K562 (cell line): ENCODE measurements around the gene TEX14. TPM values are rescaled to one million over a fixed set of nuclear protein-coding genes. Genes with fewer than 3 reads are reported as not detected.

Experiments
- CHD4 ChIP-seq: fragments of 200-600 bp; sonication (generic); IDR thresholded peaks from 3 replicates; pipeline ENCODE4 v1.6.1; 2012; ENCODE audit warnings: low read depth, mild to moderate bottlenecking, mixed read lengths, low read length, inconsistent platforms; ENCODE audit not compliant: insufficient read depth, insufficient replicate concordance, poor library complexity, severe bottlenecking
- CREBBP ChIP-seq: IDR thresholded peaks from one replicate; pipeline ENCODE4 v1.6.1; 2012; ENCODE audit warnings: low read depth, mild to moderate bottlenecking, control low read depth, inconsistent platforms, low read length
- DLX4 ChIP-seq: fragments of 250-450 bp; sonication (Bioruptor Pico); IDR thresholded peaks from 2 replicates; pipeline ENCODE4 v1.6.1; 2021; ENCODE audit warnings: mild to moderate bottlenecking
- GTF2E2 ChIP-seq: fragments of 200-800 bp; sonication (Bioruptor generic); IDR thresholded peaks from 2 replicates; pipeline ENCODE4 v1.6.1; 2016; ENCODE audit warnings: missing genetic modification characterization, missing compliant biosample characterization
- HLTF ChIP-seq: fragments of 450-650 bp; IDR thresholded peaks from 2 replicates; pipeline ENCODE4 v1.6.1; 2016
- HOXB6 ChIP-seq: fragments of 250-450 bp; sonication (Bioruptor Pico); IDR thresholded peaks from 2 replicates; pipeline ENCODE4 v1.5.1; 2022; ENCODE audit warnings: mild to moderate bottlenecking, borderline replicate concordance
- RUNX1 ChIP-seq: sonication (generic); IDR thresholded peaks from 2 replicates; pipeline ENCODE4 v1.6.1; 2016; ENCODE audit warnings: antibody characterized with exemption, low read depth
- SMAD1 ChIP-seq: fragments of 150-350 bp; IDR thresholded peaks from 2 replicates; pipeline ENCODE4 v1.6.1; 2014; ENCODE audit warnings: low read length, low read depth; ENCODE audit not compliant: partially characterized antibody
- SMARCB1 ChIP-seq: IDR thresholded peaks from 2 replicates; pipeline ENCODE4 v1.6.1; 2011; ENCODE audit warnings: improper control_type of control experiment, low read depth; ENCODE audit not compliant: insufficient read length
- SMARCE1 ChIP-seq: fragments of 450-650 bp; IDR thresholded peaks from 2 replicates; pipeline ENCODE4 v1.7.1; 2016; ENCODE audit warnings: mild to moderate bottlenecking
- TBP ChIP-seq: optimal IDR thresholded peaks from 2 replicates; pipeline ENCODE3; 2011; ENCODE audit warnings: low read depth, low read length, improper control_type of control experiment
- TEAD2 ChIP-seq: fragments of 450-650 bp; IDR thresholded peaks from 2 replicates; pipeline ENCODE4 v1.6.1; 2016; ENCODE audit warnings: missing genetic modification characterization, control low read depth, missing compliant biosample characterization
- THRAP3 ChIP-seq: fragments of 450-650 bp; IDR thresholded peaks from 2 replicates; pipeline ENCODE4 v1.6.1; 2016; ENCODE audit warnings: mild to moderate bottlenecking, inconsistent platforms, borderline replicate concordance
- THRB ChIP-seq: fragments of 450-650 bp; formaldehyde crosslinking; conservative IDR thresholded peaks from 2 replicates; pipeline ENCODE4 v1.4.0; 2022; ENCODE audit warnings: mild to moderate bottlenecking, missing genetic modification characterization
- WHSC1 ChIP-seq: IDR thresholded peaks from one replicate; pipeline ENCODE4 v1.6.1; 2012; ENCODE audit warnings: low read length, control low read depth, inconsistent platforms
- ZNF184 ChIP-seq: sonication (generic); formaldehyde crosslinking; IDR thresholded peaks from 2 replicates; pipeline ENCODE4 v1.5.0; 2020; ENCODE audit warnings: missing genetic modification reagents
- ZNF263 ChIP-seq: sonication (generic); formaldehyde crosslinking; IDR thresholded peaks from 2 replicates; pipeline ENCODE4 v1.8.0; 2022; ENCODE audit warnings: mild to moderate bottlenecking, missing genetic modification reagents, borderline replicate concordance
- ZSCAN29 ChIP-seq: fragments of 450-650 bp; IDR thresholded peaks from 2 replicates; pipeline ENCODE4 v1.6.1; 2017
- polyA plus RNA-seq, 8 experiments: library from polyadenylated mRNA; depleted of rRNA in 4 of 8; stranded (reverse) in 5 of 8; unstranded in 3 of 8; fragments of >200 nt; fragmentation: Nextera tagmentation in 2 of 8; fragmentation: Illumina TruSeq in 1 of 8; extraction: Ambion mirVana in 2 of 8; extraction: Trizol in 1 of 8; gene quantifications; 2 replicates each; pipeline versions ENCODE4 v1.2.1 to v1.2.3, GENCODE V29; 2011 to 2014; ENCODE audit warnings: inconsistent platforms in 1 of 8, missing spikeins in 1 of 8
- total RNA-seq, 7 experiments: library from RNA; depleted of rRNA in 6 of 7; stranded (reverse); fragments of >200 nt in 6 of 7; fragmentation: Illumina TruSeq in 2 of 7; extraction: Trizol in 2 of 7; gene quantifications; 2 replicates each; pipeline versions ENCODE4 v1.2.1 to v1.2.3, GENCODE V29; 2011 to 2021; ENCODE audit warnings: low replicate concordance in 1 of 7
- TF ChIP-seq, protein P1 (sequence below), 2 experiments: IDR thresholded peaks; 2 replicates each; pipeline ENCODE4 v1.6.1; 2011; ENCODE audit warnings: borderline replicate concordance in 1 of 2, control low read depth in 1 of 2, low read depth in 1 of 2, low read length in 1 of 2, mild to moderate bottlenecking in 1 of 2, mixed read lengths in 1 of 2, moderate library complexity in 1 of 2; ENCODE audit not compliant: insufficient read depth in 1 of 2, insufficient read length in 1 of 2, poor library complexity in 1 of 2, severe bottlenecking in 1 of 2; ENCODE audit errors: extremely low read depth in 1 of 2
- TF ChIP-seq, protein P2 (sequence below): sonication (generic); formaldehyde crosslinking; IDR thresholded peaks from 2 replicates; pipeline ENCODE4 v1.8.0; 2022; ENCODE audit warnings: mild to moderate bottlenecking, missing genetic modification reagents

Gene TEX14
- total and polyA plus RNA-seq, 9 of the 15 experiments (the other 6 are each of a cell fraction or from before 2014, with no cell fraction given) = 0.05 to 0.12 (median 0.09) TPM; not detected in 1

GRCh38 chr17:58631523-58632323, 60.1 kb downstream of the TEX14 start (continued):
- TF ChIP-seq THRAP3 (peak; percentile 99), WHSC1 (no peak), SMAD1 (peak; percentile 100), RUNX1 (peak; percentile 97; the same call in 1 of the 2 replicates), THRB (CRISPR knock-in tag) (peak; percentile 100), ZNF263 (no peak), HOXB6 (CRISPR knock-in tag) (peak; percentile 98), TBP (no peak), SMARCE1 (peak; percentile 74; the same call in 1 of the 2 replicates), SMARCB1 (no peak), DLX4 (CRISPR knock-in tag) (peak; percentile 97), HLTF (peak; percentile 99), GTF2E2 (peak; percentile 100), CREBBP (peak; percentile 91), ZSCAN29 (peak; percentile 83; the same call in 1 of the 2 replicates), ZNF184 (CRISPR knock-in tag) (no peak), CHD4 (no peak), TEAD2 (tag) (peak; percentile 18; the same call in 1 of the 2 replicates)
- TF ChIP-seq, protein P1, sequence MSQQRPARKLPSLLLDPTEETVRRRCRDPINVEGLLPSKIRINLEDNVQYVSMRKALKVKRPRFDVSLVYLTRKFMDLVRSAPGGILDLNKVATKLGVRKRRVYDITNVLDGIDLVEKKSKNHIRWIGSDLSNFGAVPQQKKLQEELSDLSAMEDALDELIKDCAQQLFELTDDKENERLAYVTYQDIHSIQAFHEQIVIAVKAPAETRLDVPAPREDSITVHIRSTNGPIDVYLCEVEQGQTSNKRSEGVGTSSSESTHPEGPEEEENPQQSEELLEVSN (IDR thresholded peaks at IDR 0.05; ENCODE audit: borderline replicate concordance in 1 of 2, extremely low read depth in 1 of 2, insufficient read depth in 1 of 2, insufficient read length in 1 of 2, low read depth in 1 of 2, low read length in 1 of 2, poor library complexity in 1 of 2, severe bottlenecking in 1 of 2) = peak in 1 of 2 experiments; percentile 20
- TF ChIP-seq, protein P2, sequence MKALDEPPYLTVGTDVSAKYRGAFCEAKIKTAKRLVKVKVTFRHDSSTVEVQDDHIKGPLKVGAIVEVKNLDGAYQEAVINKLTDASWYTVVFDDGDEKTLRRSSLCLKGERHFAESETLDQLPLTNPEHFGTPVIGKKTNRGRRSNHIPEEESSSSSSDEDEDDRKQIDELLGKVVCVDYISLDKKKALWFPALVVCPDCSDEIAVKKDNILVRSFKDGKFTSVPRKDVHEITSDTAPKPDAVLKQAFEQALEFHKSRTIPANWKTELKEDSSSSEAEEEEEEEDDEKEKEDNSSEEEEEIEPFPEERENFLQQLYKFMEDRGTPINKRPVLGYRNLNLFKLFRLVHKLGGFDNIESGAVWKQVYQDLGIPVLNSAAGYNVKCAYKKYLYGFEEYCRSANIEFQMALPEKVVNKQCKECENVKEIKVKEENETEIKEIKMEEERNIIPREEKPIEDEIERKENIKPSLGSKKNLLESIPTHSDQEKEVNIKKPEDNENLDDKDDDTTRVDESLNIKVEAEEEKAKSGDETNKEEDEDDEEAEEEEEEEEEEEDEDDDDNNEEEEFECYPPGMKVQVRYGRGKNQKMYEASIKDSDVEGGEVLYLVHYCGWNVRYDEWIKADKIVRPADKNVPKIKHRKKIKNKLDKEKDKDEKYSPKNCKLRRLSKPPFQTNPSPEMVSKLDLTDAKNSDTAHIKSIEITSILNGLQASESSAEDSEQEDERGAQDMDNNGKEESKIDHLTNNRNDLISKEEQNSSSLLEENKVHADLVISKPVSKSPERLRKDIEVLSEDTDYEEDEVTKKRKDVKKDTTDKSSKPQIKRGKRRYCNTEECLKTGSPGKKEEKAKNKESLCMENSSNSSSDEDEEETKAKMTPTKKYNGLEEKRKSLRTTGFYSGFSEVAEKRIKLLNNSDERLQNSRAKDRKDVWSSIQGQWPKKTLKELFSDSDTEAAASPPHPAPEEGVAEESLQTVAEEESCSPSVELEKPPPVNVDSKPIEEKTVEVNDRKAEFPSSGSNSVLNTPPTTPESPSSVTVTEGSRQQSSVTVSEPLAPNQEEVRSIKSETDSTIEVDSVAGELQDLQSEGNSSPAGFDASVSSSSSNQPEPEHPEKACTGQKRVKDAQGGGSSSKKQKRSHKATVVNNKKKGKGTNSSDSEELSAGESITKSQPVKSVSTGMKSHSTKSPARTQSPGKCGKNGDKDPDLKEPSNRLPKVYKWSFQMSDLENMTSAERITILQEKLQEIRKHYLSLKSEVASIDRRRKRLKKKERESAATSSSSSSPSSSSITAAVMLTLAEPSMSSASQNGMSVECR = peak; percentile 62; the same call in 1 of the 2 replicates
